OCI-M1 (cell line): ENCODE measurements around the gene KRTAP2-3.
"Not testable (repeated sequence)": the region's sequence is repeated elsewhere in the genome, so short reads cannot be mapped to it uniquely, and the experiment has no call there.

Source experiments
- DNase-seq: peaks from one replicate; lab custom pipeline; 2025; lab: John Stamatoyannopoulos, UW

The KRTAP2-3 gene, protein sequence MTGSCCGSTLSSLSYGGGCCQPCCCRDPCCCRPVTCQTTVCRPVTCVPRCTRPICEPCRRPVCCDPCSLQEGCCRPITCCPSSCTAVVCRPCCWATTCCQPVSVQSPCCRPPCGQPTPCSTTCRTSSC

DNA sequence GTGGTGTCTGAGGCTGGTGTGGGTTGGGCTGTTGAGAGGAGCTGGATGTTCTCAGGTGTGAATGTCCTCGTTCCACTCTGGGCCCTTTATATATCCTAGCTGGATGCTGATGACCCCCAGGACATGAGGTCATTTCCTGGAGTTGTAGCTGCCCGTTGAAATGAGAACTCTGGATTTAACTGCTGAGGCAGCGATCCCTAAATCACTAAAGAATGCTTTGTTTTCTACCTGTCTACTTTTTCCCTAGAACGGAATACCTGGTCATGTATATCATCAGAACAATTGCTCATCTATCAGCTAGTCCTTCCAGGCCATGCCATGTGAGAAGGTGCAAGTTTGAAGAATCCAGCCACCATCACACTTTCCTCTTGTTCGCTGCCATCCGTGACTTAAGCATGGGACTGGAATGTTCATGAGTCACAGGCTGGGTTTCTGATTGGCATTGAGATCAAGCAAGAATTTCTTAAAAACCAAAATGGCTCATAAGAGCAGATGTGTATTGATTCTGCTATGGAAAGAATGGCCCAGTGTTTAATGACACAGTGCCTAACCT, at the start of gene KRTAP2-3:
TSS of gene KRTAP2-3 (minus strand) at position 63 of the 553 bp plus-strand sequence. CDS start 64 bp downstream, outside the sequence.
- DNase-seq: no peak

DNA sequence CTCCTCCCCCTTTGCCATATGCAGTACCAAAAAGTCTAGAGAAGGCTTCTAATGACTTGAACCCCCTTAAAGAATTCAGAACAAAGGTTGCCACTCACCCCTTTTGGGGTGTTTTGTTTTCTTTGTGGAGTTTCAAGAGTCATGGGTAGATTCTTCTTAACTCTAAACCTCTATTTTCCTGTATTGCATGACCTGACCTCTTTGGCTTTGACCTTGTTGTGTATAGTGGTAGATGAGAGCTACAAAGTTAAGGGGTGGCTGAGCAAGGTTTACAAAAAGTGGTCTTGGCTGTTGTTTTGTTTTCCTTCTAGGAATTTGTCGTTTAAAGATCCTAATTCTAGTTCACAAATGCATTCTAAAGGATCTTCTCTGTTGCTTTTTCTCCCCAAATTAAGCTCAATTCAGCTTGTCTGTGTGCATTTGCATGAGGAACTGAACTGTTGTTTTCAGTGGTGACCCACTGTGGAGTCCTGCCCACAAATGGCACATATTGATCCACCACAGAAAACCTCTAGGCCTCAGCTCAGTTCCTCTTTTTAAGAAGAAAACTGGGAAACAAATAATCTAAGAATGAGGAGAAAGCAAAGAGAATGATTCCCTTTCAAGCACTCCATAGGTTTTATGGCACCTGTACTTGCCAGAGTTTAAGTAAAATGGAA, 48.9 kb upstream of the KRTAP2-3 start:
- DNase-seq: not testable (repeated sequence)

DNA sequence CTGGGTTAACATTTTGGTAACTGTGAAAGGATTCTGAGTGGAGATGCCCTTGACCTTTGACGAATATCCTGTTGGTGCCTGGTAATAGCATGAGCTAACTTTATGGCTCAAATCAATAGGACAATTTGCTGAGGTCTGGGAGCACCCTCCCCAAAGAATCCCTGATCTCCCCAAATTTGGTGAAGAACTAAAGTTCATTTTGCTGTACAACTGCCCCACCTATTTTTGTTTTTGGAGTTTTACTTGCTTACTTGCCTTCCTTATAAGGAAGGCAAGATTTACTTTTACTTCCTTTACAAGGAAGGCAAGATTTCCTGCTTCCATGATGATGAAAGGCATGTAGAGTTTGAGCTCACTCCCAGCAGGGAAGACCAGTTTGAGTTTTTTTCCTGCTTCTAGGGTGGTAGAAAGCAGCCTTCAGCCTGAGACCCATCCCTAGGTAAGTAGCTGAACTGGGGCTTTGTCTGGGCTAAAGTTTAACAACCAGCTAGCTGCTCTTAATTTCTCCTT, 48.1 kb upstream of the KRTAP2-3 start:
- no peak for DNase-seq

DNA sequence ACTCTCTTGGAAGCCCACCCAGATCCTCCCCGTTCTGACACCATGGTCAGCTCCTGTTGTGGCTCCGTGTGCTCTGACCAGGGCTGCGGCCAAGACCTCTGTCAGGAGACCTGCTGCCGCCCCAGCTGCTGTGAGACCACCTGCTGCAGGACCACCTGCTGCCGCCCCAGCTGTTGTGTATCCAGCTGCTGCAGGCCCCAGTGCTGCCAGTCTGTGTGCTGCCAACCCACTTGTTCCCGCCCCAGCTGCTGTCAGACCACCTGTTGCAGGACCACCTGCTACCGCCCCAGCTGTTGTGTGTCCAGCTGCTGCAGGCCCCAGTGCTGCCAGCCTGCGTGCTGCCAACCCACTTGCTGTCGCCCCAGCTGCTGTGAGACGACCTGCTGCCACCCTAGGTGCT, 45.4 kb upstream of the KRTAP2-3 start, which contains the start of gene KRTAP4-9:
TSS of gene KRTAP4-9 (plus strand) at position 43 of the 400 bp plus-strand sequence. CDS start at position 43, 0 bp downstream.
- DNase-seq: not testable (repeated sequence)

DNA sequence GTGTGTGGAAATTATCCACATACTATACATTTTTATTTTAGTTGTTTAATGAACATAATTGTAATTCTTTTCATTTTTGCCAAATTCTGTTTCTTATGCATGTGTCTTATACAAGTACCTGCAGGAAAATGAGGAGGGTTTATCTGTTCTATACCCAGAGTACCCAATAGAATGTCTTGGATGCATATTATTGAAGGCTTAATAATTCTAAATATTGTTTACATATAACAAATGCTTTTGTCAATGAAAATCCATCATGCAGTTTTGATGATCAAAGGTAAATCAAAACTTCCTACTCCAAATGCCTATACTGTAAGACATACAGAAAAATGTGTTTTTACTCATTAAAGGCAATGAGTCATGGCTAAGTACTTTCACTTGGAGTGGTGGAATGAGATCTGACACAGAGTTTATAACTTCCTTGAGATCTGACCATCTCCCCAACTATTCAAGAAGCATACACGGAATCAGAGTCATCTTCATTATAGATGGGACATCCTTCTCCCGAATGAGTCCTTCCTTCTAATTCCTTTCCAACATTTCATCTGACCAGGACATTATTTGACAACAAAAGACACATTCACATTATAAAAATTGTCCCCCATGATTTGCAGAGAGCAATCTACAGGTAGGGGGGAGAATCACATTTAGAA, 44.6 kb upstream of the KRTAP2-3 start:
- not testable (repeated sequence) for DNase-seq

DNA sequence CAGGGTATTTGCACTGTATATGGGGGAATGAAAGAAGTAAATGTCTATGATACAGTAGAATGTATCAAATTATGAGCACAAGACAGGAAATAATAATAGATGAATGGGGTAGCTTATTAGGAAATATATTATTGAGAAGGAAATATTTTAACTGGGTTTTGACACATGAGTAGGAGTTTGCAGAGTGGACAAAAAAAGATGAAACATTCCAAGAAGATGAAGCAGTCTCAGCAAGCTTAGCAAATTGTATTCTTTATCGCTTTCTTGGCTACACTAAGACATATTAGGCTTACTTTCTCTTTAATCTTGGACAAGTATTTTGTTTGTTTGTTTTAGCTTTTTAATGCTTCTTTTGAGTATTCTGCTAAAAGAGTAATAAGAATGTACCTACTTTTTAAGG, 44.0 kb upstream of the KRTAP2-3 start:
- no peak for DNase-seq

DNA sequence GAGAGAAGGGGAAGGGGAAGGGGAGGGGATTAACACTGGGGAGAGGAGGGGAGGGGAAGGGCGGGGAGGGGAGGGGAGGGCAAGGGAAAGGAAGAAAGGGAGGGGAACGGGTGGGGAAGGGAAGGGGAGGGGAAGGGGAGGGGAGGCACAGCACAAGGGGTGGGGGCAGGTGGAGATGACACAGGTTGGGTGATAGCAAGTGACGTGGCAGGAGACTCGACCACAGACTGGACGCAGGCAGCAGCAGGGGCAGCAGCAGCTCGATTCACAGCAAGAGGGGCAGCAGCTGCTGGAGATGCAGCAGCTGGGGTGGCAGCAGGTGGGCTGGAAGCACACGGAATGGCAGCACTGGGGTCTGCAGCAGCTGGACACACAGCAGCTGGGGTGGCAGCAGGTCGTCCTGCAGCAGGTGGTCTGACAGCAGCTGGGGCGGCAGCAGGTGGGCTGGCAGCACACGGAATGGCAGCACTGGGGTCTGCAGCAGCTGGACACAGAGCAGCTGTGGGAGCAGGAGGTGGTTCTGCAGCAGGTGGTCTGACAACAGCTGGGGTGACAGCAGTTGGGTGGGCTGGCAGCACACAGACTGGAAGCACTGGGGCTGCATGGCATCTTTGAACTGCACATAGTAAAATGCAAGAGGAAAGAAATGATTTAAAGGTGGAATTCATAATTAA, 41.8 kb upstream of the KRTAP2-3 start, which contains the start of gene KRTAP4-16:
TSS of gene KRTAP4-16 (minus strand) at position 624 of the 674 bp plus-strand sequence. CDS start at position 624, 0 bp downstream.
- DNase-seq: no peak

DNA sequence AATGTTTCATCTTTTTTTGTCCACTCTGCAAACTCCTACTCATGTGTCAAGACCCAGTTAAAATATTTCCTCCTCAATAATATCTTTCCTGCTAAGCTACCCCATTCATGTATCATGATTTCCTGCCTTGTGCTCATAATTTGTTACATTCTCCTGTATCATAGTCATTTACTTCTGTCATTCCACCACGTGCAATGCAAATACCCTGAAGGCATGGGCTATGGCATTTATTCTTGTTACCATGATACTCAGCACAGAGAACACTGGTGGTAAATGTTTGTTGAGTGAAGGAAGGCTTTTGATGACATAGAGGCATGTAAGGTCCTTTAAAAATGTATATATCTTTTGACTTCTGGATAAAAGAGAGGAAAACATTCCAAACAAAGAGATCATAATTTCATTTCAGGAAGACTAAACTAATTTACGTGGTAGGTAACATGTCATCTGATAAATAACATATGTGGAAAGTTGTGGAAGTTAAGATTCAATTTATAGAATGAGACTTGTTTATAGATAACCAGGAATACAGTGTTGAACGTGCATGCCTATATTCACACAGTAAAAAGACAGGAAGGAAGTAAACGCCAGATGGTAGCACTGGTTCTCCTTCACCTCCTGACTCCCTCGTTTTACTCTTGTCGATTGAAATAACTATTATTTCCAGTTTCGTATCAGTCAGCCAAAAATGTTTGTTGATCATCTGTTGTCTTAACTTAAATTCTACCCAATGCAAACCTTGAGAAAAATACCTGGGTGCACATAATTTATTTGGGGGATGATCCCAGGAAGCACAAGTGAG, 40.0 kb upstream of the KRTAP2-3 start:
- DNase-seq: not testable (repeated sequence)

DNA sequence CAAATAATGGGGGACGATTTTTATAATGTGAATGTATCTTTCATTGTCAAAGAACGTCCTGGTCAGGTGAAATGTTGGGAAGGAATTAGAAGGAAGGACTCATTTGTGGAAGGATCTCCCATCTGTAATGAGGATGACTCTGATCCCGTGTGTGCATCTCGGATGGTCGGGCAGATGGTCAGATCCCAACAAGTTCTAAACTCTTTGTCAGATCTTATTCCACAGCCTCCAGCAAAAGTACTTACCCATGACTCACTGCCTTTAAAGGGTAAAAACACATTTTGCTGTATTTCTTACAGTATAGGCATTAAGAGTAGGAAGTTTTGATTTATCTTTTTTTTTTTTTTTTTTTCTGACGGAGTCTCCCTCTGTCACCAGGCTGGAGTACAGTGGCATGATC, 38.6 kb upstream of the KRTAP2-3 start:
- no peak for DNase-seq

DNA sequence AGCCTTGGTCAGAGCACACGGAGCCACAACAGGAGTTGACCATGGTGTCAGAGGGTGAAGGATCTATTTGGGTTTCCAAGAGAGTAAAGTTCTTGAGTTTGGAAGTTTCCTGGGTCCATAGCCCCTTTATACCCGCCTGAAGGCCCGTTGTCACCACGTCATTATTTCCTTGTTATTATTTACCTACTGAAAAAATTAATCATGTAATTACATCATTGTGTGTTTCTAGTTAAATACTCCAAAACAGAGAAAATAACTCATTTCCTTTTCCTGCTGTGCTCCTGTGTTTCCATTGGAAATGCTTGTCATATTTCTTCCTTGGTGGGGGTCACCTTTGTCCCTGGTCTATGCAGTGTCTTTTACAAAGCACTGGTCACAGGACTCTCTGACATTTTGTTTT, 38.1 kb upstream of the KRTAP2-3 start, which contains the start of gene KRTAP4-8:
TSS of gene KRTAP4-8 (minus strand) at position 101 of the 400 bp plus-strand sequence. CDS start at position 43, 58 bp downstream.
- no peak for DNase-seq

DNA sequence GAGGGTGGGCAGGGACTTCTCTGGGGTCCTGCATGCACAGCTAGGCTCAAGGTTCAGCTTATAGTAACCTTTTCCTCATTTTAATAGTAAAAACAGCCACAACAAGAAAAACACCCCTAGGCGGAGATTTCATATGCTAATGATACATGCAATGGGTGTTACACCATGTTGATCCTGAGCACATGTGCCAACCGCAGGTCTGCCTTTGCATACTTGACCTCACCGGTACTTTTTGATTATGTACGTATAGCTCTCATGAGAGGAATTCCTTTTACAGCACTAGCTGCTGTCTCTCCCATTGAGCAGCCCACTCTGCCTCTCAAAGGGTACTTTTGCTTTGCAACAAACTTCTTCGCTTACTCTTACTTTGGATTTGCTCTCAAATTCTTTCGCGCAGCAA, 36.1 kb upstream of the KRTAP2-3 start:
- DNase-seq: no peak

DNA sequence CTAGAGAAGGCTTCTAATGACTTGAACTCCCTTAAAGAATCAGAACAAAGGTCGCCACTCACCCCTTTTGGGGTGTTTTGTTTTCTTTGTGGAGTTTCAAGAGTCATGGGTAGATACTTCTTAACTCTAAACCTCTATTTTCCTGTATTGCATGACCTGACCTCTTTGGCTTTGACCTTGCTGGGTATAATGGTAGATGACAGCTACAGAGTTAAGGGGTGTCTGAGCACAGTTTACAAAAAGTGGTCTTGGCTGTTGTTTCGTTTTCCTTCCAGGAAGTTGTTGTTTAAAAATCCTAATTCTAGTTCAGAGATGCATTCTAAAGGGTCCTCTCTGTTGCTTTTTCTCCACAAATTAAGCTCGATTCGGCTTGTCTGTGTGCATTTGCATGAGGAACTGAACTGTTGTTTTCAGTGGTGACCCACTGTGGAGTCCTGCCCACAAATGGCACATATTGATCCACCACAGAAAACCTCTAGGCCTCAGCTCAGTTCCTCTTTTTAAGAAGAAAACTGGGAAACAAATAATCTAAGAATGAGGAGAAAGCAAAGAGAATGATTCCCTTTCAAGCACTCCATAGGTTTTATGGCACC, 28.9 kb upstream of the KRTAP2-3 start:
- not testable (repeated sequence) for DNase-seq

DNA sequence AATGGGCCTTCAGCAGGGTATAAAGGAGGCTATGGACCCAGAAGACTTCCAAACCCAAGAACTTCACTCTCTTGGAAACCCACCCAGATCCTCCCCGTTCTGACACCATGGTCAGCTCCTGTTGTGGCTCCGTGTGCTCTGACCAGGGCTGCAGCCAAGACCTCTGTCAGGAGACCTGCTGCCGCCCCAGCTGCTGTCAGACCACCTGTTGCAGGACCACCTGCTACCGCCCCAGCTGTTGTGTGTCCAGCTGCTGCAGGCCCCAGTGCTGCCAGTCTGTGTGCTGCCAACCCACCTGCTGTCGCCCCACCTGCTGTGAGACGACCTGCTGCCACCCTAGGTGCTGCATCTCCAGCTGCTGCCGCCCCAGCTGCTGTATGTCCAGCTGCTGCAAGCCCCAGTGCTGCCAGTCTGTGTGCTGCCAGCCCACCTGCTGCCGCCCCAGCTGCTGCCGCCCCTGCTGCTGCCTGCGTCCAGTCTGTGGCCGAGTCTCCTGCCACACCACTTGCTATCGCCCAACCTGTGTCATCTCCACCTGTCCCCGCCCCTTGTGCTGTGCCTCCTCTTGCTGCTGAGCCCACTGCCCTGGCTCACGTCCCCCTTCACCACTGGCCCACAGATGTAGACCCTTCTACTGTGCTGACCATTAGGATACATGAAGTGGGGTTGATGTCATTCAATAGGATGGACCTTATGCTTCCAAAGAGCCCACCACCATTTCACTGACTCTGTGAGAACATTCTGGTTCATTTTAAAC, 24.4 kb upstream of the KRTAP2-3 start, which contains the start of gene KRTAP4-7:
TSS of gene KRTAP4-7 (plus strand) at position 51 of the 757 bp plus-strand sequence. CDS start at position 108, 57 bp downstream.
- DNase-seq: not testable (repeated sequence)

DNA sequence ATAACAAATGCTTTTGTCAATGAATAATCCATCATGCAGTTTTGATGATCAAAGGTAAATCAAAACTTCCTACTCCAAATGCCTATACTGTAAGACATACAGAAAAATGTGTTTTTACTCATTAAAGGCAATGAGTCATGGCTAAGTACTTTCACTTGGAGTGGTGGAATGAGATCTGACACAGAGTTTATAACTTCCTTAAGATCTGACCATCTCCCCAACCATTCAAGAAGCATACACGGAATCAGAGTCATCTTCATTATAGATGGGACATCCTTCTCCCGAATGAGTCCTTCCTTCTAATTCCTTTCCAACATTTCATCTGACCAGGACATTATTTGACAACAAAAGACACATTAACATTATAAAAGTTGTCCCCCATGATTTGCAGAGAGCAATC, 23.5 kb upstream of the KRTAP2-3 start:
- not testable (repeated sequence) for DNase-seq

DNA sequence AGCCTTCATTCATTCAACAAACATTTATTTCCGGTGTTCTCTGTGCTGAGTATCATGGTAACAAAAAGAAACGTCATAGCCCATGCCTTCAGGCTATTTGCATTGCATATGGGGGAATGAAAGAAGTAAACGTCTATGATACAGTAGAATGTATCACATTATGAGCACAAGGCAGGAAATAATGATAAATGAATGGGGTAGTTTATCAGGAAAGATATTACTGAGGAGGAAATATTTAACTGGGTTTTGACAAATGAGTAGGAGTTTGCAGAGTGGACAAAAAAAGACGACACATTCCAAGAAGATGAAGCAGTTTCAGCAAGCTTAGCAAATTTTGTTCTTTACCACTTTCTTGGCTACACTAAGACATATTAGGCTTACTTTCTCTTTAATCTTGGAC, 22.7 kb upstream of the KRTAP2-3 start:
- DNase-seq: no peak

DNA sequence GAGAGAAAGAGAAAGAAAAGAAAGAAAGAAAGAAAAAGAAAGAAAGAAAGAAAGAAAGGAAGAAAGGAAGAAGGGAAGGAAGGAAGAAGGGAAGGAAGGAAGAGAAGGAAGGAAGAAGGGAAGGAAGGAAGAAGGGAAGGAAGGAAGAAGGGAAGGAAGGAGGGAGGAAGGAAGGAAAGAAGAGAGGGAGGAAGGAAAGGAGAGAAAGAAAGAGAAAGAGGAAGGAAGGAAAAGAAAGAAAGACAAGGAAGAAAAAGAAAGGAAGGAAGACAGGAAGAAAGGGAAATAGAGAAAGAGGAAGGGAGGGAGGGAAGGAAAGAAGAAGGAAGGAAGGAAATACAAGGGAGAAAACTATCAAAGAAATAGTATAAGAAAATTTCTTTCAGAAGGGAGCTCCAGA, 16.9 kb upstream of the KRTAP2-3 start:
- no peak for DNase-seq

DNA sequence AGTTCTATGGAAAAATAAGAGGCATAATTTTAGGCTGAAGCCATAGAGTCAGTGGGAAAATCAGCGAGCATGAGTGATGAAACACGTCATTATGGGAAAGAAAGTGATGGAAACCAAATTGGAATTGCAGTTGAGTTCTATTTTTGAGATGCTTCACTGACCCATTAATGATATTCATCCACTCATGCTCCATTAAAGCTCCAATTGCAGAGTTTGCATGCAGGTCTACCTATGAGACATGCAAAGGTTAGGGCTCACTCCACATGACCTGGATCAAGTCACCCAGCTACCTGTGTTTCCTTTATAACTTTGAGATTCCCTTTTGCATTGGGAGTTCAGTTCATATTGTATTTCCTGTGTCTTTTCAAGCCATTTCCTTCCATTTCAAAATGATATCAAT, 13.8 kb upstream of the KRTAP2-3 start:
- no peak for DNase-seq

DNA sequence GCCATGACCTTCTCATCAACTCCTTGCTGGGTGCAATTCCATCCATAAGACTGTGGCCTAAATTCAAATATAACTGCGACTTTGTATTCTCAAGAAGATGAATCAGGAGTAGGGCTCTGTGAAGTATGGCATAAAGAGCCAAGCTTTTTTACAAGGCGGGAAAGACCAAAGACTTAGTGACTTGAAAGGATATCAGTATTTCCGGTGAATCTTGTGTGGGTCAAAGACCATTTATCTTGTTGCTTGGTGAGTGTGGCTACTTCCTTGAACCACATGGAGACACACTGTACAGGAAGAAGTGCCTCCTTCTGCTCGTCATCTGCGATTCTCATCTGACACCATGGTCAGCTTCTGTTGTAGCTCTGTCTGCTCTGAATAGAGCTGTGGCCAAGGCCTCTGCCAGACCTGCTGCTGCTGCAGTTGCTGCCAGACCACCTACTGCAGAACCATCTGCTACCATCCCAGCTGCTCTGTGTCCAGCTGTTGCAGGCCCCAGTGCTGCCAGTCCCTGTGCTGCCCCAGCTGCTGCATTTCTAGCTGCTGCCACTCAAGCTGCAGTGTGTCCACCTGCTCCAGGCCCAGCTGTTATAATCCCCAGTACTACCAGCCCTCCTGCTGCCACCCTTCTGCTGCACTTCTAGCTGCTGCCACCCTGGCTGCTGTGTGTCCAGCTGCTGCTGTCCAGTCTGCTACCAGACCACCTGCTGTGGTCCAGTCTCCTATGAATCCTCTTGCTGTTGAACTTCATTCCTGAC, 11.9 kb upstream of the KRTAP2-3 start:
- no peak for DNase-seq

DNA sequence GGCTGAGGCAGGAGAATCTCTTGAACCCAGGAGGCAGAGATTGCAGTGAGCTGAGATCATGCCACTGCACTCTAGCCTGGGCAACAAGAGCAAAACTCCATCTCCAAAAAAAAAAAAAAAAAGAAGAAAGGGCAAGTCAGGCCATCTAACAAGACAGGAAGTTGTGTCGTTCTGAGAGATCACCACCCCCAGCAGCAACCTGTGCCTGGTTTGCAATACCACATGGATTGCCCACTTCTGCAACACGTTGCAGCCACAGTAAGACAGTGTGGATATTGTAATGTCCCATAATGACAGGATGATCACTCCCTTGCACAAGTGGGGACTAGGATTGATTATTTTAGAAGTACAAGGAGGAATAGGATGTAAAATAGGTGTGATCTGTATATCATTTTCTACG, 9.1 kb upstream of the KRTAP2-3 start:
- no peak for DNase-seq
